HG02623 (cell line): Measurements from ENCODE around the gene DLG2.
A peak's percentile ranks its signal among the peaks of the same experiment; 100 is the strongest.
"Not testable (repeated sequence)": the region's sequence is repeated elsewhere in the genome, so short reads cannot be mapped to it uniquely, and the experiment has no call there.

Experiments
- ATAC-seq: cut with Tn5 transposase; IDR thresholded peaks from one replicate; pipeline ENCODE4 v1.9.1; 2021; ENCODE audit warnings: moderate library complexity; ENCODE audit not compliant: unreplicated experiment

Gene DLG2

DNA sequence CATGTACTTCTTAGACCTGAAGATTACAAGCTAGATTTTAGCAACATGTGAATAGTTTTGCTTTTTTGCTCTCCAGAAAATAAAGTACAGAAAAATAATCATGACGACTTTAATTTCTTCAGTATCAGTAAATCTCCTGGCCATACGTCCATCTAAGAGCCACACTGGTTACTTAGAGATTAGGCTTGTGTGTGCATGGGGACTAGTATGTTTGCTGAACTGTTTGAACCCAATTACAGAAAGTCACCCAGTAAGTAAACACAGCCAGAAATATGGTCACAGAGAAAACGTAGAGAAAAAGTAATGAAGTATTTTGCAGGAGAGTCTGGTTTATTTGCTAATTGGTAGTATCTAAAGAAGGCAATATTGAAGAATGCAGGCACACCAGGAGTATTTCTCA, 1287.3 kb downstream of the DLG2 start:
- no peak for ATAC-seq

DNA sequence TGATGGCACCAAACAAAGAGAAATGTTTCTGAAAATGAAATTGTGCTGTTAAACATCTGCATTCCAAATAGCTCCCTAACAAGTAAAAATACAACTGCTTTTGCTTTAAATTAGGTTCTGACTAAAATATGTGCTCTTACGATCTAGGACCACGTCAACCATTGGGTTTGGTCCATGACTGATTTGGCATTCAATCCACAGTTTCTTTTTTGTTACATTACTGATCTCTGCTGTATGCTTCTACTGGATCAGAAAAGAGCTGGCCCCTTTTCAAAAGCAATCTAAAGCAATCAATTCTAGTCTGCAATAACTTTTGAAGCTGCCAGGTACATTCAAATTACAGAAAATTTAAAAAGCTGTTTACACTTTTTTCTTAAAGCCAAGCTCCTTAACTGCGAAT, 1293.9 kb downstream of the DLG2 start:
- ATAC-seq = no peak

DNA sequence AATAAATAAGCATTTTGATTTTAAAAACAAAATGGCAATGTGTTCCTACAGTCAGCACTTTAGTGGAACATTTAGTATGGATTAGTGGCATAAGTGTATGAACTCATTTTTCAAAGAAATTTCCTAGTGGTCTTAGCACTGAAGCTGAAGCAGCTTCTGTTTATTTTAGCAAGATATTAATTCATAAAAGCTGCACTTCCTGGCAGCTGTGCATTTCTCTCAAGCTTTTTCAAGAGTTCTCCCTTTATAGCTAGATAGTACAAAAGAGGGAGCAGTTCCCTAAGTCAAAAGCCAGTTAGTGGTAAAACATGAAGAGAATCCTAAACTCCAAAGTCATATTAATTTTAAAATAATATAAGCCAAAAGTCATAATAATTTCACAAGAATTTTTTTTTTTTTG, 1304.9 kb downstream of the DLG2 start:
- no peak for ATAC-seq

DNA sequence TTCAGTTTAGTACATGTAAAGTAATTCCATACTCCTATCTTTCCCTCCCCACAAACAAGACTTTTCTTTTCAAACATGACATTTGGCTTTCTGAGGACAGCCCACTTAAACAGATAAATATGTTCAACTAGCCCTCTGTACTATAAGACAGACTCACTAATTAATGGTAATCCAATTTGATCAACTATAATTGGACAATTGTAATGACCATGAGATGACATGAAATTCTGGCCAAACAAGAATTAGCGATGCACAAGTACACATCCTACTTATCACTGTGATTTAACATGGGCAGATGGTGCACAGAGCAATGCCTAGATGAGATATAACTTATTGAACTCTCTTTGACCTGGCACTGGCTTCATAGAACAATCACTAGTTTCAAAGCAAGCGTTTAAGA, 1307.3 kb downstream of the DLG2 start:
- no peak for ATAC-seq

DNA sequence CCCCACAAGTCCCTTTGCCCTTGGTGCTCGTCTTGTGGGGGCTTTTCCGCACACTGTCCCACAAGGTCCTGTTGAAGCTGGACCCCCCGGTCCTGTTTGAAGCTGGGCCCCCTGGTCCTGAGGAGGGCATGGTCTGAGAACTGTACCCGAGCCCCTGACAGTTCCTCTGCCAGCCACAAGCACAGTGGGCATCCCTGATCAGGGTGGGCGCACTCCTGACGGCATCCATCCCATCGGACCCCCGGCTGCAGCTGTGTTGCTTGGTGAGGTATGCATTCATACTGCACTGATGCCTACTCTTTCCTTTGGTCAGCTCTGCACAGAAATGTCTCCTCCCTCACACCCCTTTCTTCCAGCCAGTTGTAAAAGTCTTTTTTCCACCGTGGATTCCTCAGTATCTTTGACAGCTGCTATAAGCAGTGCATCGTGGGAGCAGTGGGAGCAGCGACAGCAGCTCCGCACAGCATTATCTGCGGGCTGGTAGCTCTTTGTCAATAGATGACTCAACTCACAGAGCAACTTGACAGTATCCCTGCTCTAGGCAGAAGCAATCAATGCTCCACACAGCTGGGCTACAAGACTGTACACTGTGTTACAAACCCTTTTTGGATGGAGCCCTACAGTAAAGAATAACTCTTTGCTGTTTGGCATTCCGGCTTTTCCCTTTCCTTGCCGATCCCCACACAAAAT, 1310.1 kb downstream of the DLG2 start:
- no peak for ATAC-seq

DNA sequence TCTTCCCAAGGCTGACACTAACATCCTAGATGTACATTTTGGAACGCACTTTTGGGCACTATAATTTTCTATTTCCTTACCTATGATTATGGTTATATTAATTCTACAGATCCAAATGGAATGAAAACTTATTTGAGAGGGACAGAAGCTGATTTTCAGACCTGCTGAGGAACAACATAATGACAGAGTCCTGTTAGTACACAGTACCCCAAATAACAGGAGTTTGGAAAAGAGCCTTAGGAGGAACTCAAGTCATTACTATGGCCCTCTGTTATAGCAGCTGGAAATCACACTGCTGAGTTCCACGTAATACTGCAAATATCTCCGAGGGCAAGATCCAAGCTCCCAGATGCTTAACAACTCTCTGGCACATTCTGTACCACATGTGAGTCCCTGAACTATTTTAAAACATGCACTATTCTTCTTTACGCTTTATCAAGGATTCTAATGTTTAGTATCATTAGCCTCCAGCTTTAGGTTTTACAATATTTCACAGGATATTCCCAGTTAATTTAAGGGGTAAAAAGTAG, 1313.2 kb downstream of the DLG2 start:
- ATAC-seq = no peak

DNA sequence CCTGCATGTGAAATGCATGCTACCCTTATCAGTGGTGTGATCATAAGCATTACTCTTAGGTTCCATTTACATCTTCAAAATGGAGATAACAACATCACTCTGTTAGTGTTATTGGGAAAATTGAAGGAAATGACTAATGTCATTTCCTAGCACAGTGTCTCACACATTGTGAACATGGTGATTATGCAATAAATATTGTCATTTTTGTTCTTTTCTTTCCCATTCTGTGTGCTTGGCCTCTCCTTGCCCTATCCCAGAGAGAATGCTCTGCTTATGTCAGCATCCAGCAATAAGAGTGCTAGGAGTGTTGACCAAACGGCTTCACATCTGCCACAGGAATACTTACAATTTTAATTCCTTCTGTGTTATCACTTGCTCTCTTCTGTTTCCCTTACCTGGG, 1316.9 kb downstream of the DLG2 start:
- ATAC-seq = no peak

DNA sequence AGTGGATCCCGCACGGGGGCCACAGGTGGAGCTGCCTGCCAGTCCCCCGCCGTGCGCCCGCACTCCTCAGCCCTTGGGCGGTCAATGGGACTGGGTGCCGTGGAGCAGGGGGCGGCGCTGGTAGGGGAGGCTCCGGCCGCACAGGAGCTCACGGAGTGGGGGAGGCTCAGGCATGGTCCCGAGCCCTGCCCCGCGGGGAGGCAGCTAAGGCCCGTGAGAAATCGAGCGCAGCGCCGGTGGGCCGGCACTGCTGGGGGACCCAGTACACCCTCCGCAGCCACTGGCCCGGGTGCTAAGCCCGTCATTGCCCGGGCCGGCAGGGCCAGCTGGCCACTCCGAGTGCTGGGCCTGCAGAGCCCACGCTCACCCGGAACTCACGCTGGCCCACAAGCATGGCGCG, 1318.7 kb downstream of the DLG2 start:
- not testable (repeated sequence) for ATAC-seq

DNA sequence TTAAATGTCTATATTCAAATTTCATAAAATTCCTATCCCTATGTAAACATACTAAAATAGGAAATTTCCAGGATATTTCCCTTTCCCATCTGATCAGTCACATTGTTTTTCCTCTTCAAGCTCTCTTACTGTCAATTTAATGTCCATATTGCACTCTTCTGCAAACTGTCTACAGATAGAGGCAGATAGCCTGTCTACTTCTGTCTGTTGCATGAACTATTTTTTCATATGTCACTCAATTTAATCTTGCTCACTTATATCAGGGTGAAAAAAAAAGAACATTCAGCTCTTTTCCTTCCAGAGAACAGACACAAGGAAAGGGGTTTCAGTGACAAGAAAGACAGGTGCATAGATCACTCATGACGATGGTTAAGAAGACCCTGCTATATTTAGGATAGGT, 1327.1 kb downstream of the DLG2 start:
- ATAC-seq = no peak

DNA sequence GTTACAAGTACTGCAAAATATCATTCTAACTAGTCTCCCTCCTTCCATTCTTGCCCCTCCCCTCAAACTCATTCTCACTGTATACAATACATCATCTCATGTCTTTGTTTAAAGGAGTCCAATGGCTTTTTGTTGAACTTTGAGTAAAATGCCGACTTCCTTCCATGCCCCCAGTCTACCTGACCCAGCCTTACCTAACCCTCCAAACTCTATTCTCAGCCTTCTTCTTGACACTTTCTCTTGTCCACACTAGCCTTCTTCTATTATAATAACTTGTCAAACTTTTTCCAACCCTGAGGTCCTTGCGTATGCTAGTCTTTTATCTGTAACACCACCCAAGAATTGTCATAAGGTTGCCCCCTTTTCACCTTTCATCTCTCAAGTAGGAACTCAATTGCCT, 1329.6 kb downstream of the DLG2 start:
- ATAC-seq = no peak

DNA sequence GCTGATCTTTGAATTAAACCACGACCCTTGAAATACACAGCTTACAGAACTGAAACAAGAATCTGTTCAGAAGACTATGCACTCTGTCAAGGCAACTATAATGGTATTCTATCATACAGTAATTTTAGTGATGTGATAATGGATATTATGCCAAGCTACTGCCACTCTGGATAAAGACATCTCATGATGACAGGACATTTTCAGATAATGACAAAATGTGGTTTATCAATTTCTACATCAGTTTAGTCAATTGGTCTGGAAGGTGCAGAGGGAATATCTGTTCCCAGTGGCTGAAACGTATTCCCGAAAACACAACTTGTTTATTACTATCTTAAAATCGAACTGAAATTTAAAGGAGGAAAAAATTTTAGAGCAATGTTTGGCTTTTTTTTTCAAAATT, 1331.3 kb downstream of the DLG2 start:
- no peak for ATAC-seq

DNA sequence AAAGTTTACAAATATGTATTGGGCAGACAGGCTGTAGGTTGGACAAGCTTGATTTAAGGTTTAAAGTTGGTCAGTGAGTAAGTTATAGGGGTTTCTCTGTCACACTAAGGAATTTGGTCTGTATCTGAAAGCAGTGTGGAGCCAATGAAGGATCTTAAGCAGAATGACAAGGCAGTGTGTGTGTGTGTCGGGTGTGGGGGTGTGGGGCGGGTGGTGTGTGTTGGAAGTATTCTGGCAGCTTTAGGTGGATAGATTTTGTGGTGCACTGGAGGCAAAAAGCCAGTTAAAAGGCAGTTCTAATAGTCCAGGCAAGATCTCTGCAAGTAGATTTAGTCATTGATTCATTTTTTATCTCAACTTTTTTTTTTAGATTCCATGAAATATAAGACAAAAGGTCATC, 1334.2 kb downstream of the DLG2 start:
- ATAC-seq = no peak

DNA sequence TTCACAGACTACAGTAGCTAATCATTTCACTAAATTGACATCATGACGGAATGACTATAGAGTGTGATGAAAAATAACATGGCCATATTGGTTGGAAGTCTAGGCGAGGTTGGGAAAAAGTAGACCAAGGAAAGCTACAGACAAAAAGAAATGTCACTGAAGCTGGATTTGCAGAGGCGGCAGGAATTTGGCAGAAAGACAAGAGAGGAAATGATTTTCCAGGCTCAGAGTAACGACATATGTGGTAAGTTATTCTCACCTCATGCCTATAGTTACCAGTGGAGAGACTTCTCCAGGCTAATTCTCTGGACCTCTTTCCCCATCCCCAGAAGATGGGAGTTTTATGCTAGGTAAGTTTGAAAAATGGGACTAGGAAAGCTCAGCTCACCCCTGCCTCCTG, 1335.1 kb downstream of the DLG2 start:
- no peak for ATAC-seq

DNA sequence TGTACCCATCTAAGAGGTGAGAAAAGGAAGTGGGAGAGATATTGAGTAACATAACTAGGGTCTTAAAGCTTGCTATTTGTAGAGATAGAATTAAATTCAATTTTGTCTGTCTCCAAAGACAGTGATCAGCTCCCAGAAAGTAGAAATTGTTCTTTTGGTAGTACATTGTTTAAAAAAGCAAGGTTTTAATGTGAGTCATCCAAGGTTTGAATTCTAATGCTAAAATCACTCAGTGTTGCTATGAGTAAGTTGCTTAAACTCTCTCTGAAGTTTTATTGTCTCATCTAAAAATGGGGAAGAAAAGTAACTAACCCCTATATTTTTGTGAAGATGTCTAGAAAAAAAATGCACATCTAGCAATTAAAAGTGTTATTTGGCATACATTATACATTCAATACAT, 1336.5 kb downstream of the DLG2 start:
- ATAC-seq = no peak

DNA sequence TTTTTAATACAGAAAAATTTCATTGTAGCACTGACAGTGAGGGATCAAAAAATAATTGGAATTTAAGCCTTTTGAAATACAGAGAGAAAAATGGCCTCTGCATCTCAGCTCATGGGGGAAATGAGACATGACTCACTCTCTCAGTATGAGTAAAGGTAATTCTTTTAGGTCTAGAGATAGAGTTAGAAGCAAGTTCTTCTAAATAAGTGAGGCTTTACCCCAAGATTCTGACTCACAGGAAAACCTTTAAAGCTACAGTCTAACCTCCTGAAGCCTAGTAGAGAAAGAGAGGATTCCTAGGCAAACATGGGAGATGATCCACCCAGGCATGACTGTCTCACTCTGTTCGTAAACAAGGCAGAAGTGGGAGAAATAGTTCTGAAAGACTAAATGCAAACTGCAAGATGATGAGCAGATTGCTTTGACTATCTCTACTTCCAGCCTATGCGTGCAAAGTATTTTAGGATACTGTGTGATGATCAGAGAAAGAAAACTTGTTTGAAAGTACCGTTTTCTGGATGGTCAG, 1337.7 kb downstream of the DLG2 start:
- ATAC-seq = peak; percentile 99

DNA sequence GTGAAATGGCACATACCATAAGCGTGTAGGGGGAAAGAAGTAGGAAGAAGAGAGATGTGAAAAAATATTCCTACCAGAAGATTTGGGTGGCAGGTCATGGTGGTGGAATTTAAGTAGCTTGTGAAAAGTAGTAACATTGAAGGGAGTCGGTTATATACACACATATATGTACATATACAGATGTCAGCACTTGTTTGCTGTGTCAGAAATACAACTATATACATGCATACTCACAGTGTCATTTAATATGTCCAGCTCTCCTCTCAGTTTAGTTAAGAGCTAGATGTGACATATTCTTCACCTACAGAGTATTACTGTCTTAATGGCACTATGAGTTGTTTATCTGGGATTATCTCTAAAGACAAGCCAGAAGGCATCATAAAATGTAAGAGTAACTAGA, 1353.6 kb downstream of the DLG2 start:
- no peak for ATAC-seq

DNA sequence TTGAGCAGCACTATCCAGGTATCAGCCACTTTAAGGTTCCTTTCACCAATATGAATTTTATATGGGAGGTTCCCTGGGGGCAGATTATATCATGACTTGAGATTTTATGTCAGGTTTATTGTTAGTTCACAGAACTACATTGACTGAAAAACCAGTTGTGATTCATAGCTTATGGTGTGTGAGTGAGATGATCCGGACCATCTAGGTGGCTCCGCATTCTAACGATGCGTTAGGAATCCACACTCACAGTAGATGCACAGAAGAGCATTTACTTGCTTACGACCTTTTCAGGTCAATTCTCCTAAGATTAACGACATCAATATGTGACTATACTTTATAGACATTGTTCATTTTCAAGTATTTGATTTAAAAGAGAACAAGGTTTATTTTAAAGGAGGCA, 1356.7 kb downstream of the DLG2 start:
- ATAC-seq = no peak

DNA sequence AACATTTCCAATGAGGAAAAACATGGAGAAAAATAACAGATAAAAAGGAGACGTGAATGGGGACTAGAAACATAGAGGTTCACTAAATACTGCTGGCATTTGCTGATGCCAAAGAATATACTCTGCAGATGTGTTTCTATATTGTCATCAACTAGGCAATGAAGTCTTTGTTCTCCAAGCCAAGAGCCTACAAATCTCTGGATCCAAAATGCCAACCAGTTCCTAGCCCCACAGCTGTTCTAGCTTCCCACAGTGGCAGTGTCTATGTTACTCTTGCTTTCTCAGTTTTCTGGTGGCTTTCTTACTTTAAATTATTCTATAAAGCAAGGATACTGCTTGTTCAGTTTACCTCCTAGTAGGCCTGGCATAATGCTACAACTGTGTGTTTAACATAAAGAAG, 1363.1 kb downstream of the DLG2 start:
- ATAC-seq = no peak

DNA sequence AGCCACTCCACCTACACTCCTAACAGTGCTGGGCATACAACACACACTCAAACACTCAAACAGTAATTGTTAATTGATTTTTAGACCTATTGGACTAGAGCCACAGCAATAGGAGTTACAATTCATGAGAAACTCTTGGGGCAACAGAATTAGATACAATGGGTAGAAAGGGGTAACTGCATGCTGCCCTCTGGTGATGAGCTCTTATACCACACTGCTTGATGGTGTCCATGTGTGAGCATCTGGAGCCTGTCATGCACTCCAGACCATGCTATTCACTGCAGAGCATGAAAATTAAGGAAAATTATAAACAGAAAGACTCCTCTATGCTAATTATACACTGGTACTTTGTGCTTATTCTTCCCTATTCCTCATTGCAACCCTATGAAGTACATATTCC, 1365.4 kb downstream of the DLG2 start:
- ATAC-seq = no peak

DNA sequence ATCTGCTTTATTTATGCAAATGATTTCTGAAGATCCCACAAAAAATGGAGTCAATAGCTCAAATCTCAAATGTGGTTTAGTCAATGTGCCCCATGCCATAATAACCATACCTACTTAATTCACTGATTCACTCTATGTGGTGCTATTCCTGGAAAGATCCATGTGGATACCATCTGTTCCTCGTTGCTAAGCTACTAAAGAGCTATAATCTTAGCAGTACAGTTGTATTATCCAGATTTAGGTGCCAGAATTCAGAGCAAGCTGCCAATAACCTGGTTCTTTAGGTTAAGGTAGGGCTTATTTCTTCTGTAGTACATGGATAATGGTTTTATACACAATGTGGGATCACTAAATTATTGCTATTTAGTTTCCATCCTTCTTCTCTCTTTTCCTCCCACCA, 1366.3 kb downstream of the DLG2 start:
- no peak for ATAC-seq

DNA sequence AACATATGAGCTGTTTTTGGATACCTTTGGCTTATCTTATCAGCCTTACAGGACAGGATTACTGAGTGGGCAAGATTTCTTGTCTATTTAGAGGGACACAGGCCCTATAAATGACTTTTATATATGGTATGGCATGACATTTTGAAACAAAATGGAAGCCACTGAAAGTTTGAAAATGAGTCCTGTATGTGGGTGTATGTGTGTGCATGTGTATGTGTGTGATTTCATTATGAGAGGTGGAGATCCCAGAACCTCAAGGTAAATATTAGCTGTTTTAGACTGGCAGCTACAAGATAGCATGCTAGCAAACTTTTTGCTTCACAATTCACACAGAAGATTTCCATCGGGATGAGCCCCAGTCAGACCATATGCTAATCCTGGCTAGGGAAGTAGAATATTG, 1370.5 kb downstream of the DLG2 start:
- ATAC-seq = no peak

DNA sequence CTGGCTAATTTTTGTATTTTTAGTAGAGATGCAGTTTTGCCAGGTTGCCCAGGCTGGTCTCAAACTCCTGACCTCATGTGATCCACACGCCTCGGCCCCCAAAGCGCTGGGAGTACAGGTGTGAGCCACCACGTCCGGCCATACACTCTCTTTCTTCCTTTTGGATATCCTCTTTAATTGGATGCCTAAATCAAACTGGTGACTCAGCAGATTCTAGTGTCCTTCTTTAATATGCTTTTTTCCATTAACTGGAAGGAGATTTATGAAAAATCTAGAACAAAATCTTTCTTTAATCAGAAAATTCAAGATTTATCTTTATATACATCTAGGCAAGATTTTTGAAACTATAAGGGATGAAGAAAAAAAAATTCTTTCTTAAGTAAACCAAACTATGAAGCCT, 1371.7 kb downstream of the DLG2 start:
- ATAC-seq = no peak
